Kidney (tissue), 14 donors: ENCODE results near the gene H2BK1. TPM values are rescaled to one million over a fixed set of nuclear protein-coding genes. Genes with fewer than 3 reads are reported as not detected.
A peak's percentile ranks its signal among the peaks of the same experiment; 100 is the strongest.

Source experiments
- DNase-seq, 5 donors: peaks; one replicate each; pipeline ENCODE4 v3.0.0-alpha.2; 2013 to 2020
- FAIRE-seq: peaks from 2 replicates; lab custom pipeline; 2012; peaks lifted over from hg19 to GRCh38; lab: Jason Lieb, UNC
- H3K27ac ChIP-seq, 2 donors: one replicate each; pipeline ENCODE4 v1.7.0; 2013; ENCODE audit warnings: low read depth in 2 of 2, low read length in 2 of 2, inconsistent platforms in 1 of 2
- H3K27me3 ChIP-seq: one replicate; pipeline ENCODE4 v1.7.1; 2013; ENCODE audit warnings: low read length, inconsistent platforms; ENCODE audit not compliant: control insufficient read depth, insufficient read depth
- H3K36me3 ChIP-seq, 3 donors: one replicate each; pipeline versions ENCODE4 v1.7.0 to v1.7.1; 2013; ENCODE audit warnings: low read length in 3 of 3, control low read depth in 1 of 3, inconsistent platforms in 1 of 3; ENCODE audit not compliant: insufficient read depth in 3 of 3, control insufficient read depth in 2 of 3
- H3K4me1 ChIP-seq, 3 donors: one replicate each; pipeline versions ENCODE4 v1.7.0 to v1.7.1; 2013; ENCODE audit warnings: low read length in 3 of 3, inconsistent platforms in 1 of 3, low read depth in 1 of 3; ENCODE audit not compliant: control insufficient read depth in 2 of 3, insufficient read depth in 2 of 3
- H3K4me3 ChIP-seq, 3 donors: one replicate each; pipeline versions ENCODE4 v1.7.0 to v1.8.1; 2013; ENCODE audit warnings: low read length in 3 of 3, control low read depth in 1 of 3, inconsistent platforms in 1 of 3
- H3K9ac ChIP-seq, 3 donors: one replicate each; pipeline versions ENCODE4 v1.7.0 to v1.7.1; 2013; ENCODE audit warnings: low read length in 3 of 3, control low read depth in 1 of 3, inconsistent platforms in 1 of 3
- H3K9me3 ChIP-seq, 3 donors: one replicate each; pipeline versions ENCODE4 v1.7.0 to v1.7.1; 2013; ENCODE audit warnings: low read length in 3 of 3, control low read depth in 1 of 3, inconsistent platforms in 1 of 3; ENCODE audit not compliant: control insufficient read depth in 2 of 3, insufficient read depth in 1 of 3
- intact Hi-C: fragments of 100-400 bp; cut with DNase I; formaldehyde crosslinking; loops from one replicate; pipeline ENCODE4 v1.11.1; 2022
- polyA plus RNA-seq: library from polyadenylated mRNA; stranded (reverse); fragments of 350-450 nt; fragmentation: Illumina TruSeq; extraction: RNeasy Lipid Tissue Mini Kit (QIAGEN cat#74804); gene quantifications from one replicate; pipeline ENCODE4 v1.2.3, GENCODE V29; 2014; ENCODE audit warnings: low read depth, low replicate concordance; ENCODE audit not compliant: insufficient read depth
- total RNA-seq: library from RNA; stranded (reverse); fragmentation: NEBNext Ultra II Directional; extraction: Animal tissue kit (Norgen Biotek cat#: 25700); gene quantifications from one replicate; pipeline ENCODE4 v1.2.1, GENCODE V29; 2021
- TF ChIP-seq, protein P1 (sequence below): IDR thresholded peaks from 3 replicates; pipeline ENCODE4 v1.5.1; 2012; ENCODE audit warnings: mild to moderate bottlenecking, moderate library complexity, borderline replicate concordance; ENCODE audit not compliant: insufficient read depth; ENCODE audit errors: extremely low read depth
- donor health status: control.
- donor health status: control.
- donor health status: control.
- donor health status: control.
- donor health status: control.
- donor health status: DM: yes; HTN: yes; CAD: no.
- donor health status: Normal renal cell carcinoma (clear cell type).

Gene H2BK1
- total and polyA plus RNA-seq, 2 donors from 2014 or later = not detected

GRCh38 chr7:151236406-151236805, 26.1 kb upstream of the H2BK1 start:
- Histone ChIP-seq H3K9ac (no peak overlapping the region), H3K36me3 (peaks cover 2 to 14% (median 7%) of the 10 kb centered on the region in 3 donors)

GRCh38 chr7:151235091-151235787, 25.0 kb upstream of the H2BK1 start:
- Histone ChIP-seq H3K27me3 (no peaks in the 10 kb centered on the region), H3K9me3 (no peaks in the 10 kb centered on the region), H3K27ac (no peak overlapping the region), H3K4me3 (no peak overlapping the region), H3K4me1 (peaks cover 0 to 15% (median 12%) of the 10 kb centered on the region in 3 donors), H3K9ac (no peak overlapping the region), H3K36me3 (peaks cover 0 to 10% (median 7%) of the 10 kb centered on the region in 3 donors)
- FAIRE-seq (no peak), DNase-seq (peak in 1 of 5 donors; percentile 70)
- intact Hi-C loops = no loop called here
- TF ChIP-seq, protein P1, sequence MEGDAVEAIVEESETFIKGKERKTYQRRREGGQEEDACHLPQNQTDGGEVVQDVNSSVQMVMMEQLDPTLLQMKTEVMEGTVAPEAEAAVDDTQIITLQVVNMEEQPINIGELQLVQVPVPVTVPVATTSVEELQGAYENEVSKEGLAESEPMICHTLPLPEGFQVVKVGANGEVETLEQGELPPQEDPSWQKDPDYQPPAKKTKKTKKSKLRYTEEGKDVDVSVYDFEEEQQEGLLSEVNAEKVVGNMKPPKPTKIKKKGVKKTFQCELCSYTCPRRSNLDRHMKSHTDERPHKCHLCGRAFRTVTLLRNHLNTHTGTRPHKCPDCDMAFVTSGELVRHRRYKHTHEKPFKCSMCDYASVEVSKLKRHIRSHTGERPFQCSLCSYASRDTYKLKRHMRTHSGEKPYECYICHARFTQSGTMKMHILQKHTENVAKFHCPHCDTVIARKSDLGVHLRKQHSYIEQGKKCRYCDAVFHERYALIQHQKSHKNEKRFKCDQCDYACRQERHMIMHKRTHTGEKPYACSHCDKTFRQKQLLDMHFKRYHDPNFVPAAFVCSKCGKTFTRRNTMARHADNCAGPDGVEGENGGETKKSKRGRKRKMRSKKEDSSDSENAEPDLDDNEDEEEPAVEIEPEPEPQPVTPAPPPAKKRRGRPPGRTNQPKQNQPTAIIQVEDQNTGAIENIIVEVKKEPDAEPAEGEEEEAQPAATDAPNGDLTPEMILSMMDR = no peak

More at GRCh38 chr7:151236406-151236805, 26.1 kb upstream of the H2BK1 start:
- TF ChIP-seq, protein P1 = no peak
- Histone ChIP-seq H3K27me3 (no peaks in the 10 kb centered on the region), H3K4me1 (peaks cover 0 to 15% (median 10%) of the 10 kb centered on the region in 3 donors), H3K27ac (no peak overlapping the region), H3K9me3 (no peaks in the 10 kb centered on the region), H3K4me3 (no peak overlapping the region)
- FAIRE-seq = no peak
- intact Hi-C loops = no loop called here
- no peak for DNase-seq

DNA sequence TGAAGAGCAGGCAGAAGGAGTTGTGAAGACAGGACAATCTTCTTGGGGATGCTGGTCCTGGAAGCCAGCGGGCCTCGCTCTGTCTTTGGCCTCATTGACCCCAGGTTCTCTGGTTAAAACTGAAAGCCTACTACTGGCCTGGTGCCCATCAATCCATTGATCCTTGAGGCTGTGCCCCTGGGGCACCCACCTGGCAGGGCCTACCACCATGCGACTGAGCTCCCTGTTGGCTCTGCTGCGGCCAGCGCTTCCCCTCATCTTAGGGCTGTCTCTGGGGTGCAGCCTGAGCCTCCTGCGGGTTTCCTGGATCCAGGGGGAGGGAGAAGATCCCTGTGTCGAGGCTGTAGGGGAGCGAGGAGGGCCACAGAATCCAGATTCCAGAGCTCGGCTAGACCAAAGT, 23.5 kb upstream of the H2BK1 start:
- FAIRE-seq = no peak
- H3K4me1 ChIP-seq = peaks cover 0 to 15% (median 12%) of the 10 kb centered on the region in 3 donors
- intact Hi-C loops = no loop called here
- H3K27me3 ChIP-seq = no peaks in the 10 kb centered on the region
- TF ChIP-seq, protein P1 = no peak
- no peak for DNase-seq
- H3K9ac ChIP-seq = peak overlapping the region in 1 of 3 donors; percentile 84
- peak overlapping the region in 2 of 3 donors; percentile 67 to 76 for H3K4me3 ChIP-seq
- H3K9me3 ChIP-seq = no peaks in the 10 kb centered on the region
- peaks cover 0 to 7% (median 4%) of the 10 kb centered on the region in 3 donors for H3K36me3 ChIP-seq
- no peak overlapping the region for H3K27ac ChIP-seq
